Activated CD4-positive, alpha-beta T cell treated with anti-CD3 and anti-CD28 coated beads, Interleukin-2, amount 50 U/mL, for 24 hours (primary cell): ENCODE results near the gene SEBOX.
"Not testable (repeated sequence)": the region's sequence is repeated elsewhere in the genome, so short reads cannot be mapped to it uniquely, and the experiment has no call there.

ENCODE experiments used
- DNase-seq, 2 donors: peaks; one replicate each; pipeline ENCODE4 v3.0.0-alpha.2; 2020; ENCODE audit warnings: low read depth in 1 of 2, low spot score in 1 of 2

Gene SEBOX

GRCh38 chr17:28341516-28341915 lies 23.5 kb downstream of the SEBOX start:
- no peak for DNase-seq

GRCh38 chr17:28340374-28340773 lies 24.6 kb downstream of the SEBOX start:
- DNase-seq, result no peak

- DNase-seq, result no peak
Observed at GRCh38 chr17:28339431-28339830, 25.6 kb downstream of the SEBOX start.

- DNase-seq, result not testable (repeated sequence)
Observed at GRCh38 chr17:28338769-28339212, 26.2 kb downstream of the SEBOX start.

GRCh38 chr17:28338056-28338768 lies 26.8 kb downstream of the SEBOX start:
- DNase-seq, result no peak

GRCh38 chr17:28335959-28336871 lies 28.8 kb downstream of the SEBOX start:
- peak in 1 of 2 donors; percentile 13 for DNase-seq

- peak; percentile 87 to 99 for DNase-seq
Observed at GRCh38 chr17:28335201-28335958, 29.6 kb downstream of the SEBOX start, which contains the start of the genes IFT20 and TNFAIP1. IFT20 (minus strand) TSS chr17:28335472; CDS start chr17:28331985, 3,487 bp downstream. TNFAIP1 (plus strand) TSS chr17:28335761; CDS start chr17:28339522, 3,761 bp downstream.

GRCh38 chr17:28334666-28335200 lies 30.3 kb downstream of the SEBOX start:
- DNase-seq, result no peak

- DNase-seq, result no peak
Observed at GRCh38 chr17:28334171-28334570, 30.8 kb downstream of the SEBOX start.

- no peak for DNase-seq
Observed at GRCh38 chr17:28333083-28333746, 31.8 kb downstream of the SEBOX start.

GRCh38 chr17:28331891-28332420 lies 33.0 kb downstream of the SEBOX start:
- DNase-seq, result no peak

- DNase-seq, result no peak
Observed at GRCh38 chr17:28330671-28331070, 34.3 kb downstream of the SEBOX start.

- DNase-seq, result no peak
Observed at GRCh38 chr17:28328325-28328724, 36.7 kb downstream of the SEBOX start.

GRCh38 chr17:28327709-28328108 lies 37.3 kb downstream of the SEBOX start:
- DNase-seq, result no peak

GRCh38 chr17:28327031-28327607 lies 37.9 kb downstream of the SEBOX start:
- DNase-seq, result peak in 1 of 2 donors; percentile 17

- no peak for DNase-seq
Observed at GRCh38 chr17:28326114-28326513, 38.9 kb downstream of the SEBOX start.

- DNase-seq, result no peak
Observed at GRCh38 chr17:28325211-28325610, 39.8 kb downstream of the SEBOX start.

- no peak for DNase-seq
Observed at GRCh38 chr17:28324781-28325180, 40.2 kb downstream of the SEBOX start.

GRCh38 chr17:28324267-28324745 lies 40.7 kb downstream of the SEBOX start:
- DNase-seq, result no peak
